HG02759 (cell line): ENCODE results near the gene PSMD6.

Experiments used
- ATAC-seq: cut with Tn5 transposase; IDR thresholded peaks from one replicate; pipeline ENCODE4 v1.9.1; 2021; ENCODE audit warnings: mild to moderate bottlenecking, moderate library complexity; ENCODE audit not compliant: unreplicated experiment

The PSMD6 gene

DNA sequence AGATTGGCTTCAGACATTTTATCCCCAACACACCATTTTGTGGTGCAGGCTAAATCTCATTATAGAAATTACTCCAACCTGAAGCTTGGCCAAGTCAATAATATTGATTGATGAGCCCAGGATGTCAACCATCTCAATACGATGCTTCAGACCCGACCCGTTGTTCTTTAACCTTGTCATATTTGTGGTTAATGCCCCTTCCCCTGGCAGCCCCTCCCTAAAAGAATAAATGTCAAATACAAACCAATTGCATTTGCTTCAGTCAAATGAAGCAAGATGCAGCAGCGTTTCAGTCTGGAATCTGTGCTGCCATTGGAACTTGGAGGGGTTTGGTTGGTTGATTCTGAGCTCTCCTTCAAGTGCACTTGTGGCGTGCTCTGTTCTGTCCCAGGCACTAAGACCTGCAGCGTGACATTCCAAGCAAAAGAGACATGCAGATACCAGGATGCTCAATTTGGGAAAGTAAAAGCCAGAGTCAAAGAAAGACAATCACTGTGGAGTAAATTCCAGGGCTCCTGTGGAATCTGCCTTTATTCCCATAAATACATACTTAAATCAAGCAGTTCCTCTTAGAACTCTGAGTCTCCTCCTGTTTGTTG lies 23.8 kb upstream of the PSMD6 start:
- no peak for ATAC-seq

DNA sequence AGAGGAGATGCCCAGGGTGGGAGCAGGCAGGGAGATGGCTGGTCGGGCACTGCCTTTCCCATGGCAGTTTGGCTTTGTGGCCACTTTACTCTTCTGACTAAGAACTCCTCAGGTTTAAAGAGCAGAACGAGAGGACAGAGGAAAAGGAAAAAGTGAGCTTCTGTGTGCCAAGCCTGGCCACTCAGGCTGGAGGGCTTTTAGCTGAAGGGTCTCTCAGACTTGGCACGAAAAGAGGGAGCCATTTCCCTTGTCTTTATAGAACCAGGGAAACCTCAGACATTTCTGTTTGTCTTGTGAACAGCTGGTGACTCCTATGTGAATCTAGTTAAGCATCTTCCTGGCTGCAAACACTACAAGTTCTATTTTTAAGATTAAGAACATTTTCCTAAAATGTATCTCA lies 23.3 kb upstream of the PSMD6 start:
- no peak for ATAC-seq

DNA sequence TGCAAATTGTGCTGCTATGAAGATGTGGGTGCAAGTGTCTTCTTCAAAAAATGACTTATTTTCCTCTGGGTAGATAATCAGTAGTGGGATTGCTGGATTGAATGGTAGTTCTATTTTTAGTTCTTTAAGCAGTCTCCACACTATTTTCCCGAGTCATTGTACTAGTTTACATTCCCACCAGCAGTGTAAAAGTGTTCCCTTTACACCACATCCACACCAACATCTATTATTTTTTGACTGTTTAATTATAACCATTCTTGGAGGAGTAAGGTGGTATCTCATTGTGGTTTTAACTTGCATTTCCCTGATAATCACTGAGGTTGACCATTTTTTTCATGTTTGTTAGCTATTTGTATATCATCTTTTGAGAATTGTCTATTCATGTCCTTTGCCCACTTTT lies 19.7 kb upstream of the PSMD6 start:
- no peak for ATAC-seq

DNA sequence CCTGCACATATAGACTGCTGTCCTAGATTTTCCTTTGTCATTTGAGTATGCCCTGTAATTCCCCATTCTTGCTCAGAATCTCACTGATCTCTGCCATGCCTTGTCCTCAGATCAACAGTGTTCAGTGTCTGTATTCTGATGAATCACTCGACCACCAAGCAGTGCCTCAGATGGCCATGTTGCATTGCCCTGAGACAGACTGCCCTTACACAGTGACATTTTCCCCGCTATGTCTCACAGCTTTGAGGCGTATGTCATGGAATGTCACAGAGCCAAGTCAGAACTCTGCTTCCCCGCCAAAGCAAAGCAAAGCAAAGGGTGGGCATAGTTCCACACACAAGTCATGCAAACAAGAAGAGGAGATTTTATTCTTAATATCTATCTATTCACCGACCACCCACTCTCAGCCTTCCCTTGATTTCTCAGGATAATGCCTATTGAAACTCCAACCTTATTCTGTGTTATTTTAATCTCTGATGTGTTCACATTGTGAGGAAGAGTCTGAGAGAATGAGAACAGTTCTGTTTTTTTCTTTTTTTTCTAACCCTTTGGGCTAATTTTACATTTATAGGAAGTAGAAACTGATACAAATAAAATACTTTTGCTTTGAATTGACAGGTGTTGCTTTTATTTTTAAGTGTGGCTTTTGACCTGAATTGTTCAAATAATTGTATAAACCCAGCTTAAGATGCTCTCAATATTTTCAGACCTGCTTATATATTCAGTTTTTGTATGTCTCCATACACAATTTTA lies 16.9 kb upstream of the PSMD6 start:
- no peak for ATAC-seq

DNA sequence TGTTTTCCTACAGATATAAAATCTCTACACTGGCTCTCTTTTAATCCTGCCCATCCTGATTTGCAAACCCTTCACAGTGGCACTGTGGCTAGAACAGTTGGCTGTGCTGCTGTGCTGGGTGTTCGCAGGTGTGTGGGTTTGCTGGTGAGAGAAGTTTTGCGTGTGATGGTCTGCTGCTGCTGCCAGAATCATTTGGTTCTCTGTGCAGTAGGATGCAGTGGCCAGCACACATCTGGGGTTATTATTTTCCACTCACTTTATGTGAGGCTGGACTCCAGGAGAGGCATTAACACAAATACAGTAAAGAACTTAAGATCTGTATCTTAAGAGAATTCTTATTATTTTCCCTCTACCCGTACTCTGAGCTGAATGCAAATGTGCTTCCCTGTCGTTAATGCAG lies 16.0 kb upstream of the PSMD6 start:
- ATAC-seq, result no peak

DNA sequence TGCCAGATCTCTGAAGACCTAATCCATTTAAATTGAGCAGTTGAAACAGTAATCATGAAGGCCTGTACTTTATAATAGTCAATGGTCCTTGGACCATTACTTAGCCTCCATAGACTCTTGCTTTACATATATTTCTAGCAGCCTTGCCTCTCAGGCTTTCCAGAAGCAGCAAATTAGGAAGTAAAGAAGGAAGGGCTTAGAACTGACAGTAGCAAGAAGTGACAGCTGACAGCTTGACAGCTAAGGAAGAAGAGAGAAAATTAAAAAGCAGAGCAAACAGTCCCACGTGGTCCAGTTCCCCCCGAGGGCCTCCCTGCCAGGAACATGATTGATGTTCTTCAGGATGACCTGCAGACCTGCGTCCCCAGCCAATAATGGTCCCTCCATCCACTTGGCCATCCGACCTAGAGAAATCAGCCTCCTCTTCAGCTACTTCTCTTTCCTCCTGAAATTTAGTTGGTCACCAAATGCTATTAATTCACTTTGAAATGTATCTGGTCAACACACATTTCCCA lies 15.0 kb upstream of the PSMD6 start:
- no peak for ATAC-seq

DNA sequence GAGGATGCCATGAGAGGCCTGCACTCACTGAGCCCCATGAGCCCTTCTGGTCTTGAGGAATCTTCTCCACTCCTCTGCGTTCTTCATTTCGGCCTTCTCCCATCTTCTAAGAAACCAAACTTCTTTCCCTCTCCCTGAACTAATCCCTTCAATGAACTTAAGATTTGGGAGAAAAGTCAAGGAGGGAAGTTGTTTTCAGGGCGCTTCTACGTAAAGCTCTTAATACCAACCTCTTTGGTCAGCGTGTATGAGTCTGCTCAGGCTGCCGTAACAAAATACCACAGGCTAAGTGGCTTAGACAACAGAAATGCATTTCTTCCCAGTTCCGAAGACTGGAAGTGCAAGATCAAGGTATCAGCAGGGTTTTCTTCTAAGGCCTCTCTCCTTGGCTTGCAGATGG lies 13.8 kb upstream of the PSMD6 start:
- ATAC-seq, result no peak

DNA sequence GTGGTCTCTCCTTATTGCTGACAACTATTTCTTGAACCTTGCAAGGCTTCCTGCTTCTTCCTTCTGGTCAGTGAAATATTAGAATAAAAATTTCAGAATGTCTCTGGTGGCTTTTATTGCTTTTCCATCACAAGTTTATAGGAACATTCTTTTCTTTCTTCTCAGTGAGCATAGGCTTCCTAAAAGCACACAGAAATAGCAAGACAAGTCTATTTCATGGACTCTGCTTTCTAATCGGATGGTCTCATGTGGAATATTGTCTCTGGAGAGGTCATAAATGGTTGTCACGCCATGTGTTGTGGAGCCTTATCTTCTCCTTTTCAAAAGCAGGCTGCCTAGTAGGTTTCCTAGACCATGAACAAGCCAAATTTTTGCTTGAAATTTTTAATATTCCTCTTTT lies 9.8 kb upstream of the PSMD6 start:
- no peak for ATAC-seq

DNA sequence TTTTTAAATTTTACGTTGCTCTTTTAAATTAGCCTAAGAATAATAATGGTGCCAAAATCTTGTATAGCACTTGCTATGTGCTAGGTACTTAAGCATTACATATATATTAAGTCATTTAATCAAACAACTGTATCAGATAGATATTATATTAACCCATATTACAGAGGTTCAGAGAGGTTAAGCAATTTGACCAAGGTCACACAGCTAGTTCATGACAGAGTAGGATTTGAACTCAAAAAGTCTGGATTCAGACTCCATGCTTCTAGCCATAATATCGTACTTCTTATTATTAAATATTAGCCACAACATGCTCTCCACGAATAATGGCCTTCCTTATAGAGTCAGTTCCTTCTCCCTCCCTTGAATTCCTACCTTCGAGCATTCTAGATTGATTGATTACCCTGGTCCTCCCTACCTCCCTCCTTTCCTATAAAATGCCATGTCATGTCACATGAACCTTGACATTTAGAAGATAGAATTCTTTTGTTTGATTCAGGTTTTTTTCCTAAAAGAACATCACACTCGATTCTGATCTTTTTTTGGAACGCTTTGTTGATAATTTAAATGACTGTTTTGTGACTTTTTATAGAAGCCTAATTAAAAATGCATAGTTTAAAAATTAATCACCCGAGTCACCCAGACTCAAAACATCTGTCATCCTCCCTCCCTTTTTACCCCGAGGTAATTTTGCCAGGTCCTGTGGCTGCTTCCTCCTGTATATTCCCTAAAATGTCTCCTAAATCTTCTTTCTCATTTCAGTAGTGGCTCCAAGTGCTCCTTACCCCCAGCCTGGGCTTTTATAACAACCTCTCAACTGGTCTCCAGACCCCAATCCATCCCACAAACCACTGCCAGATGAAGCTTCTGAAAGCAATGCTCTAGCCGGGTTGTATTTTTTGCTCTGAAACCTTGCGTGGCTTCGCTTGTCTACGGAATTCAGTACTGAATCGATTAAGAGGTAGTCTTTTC lies 8.5 kb upstream of the PSMD6 start:
- no peak for ATAC-seq

DNA sequence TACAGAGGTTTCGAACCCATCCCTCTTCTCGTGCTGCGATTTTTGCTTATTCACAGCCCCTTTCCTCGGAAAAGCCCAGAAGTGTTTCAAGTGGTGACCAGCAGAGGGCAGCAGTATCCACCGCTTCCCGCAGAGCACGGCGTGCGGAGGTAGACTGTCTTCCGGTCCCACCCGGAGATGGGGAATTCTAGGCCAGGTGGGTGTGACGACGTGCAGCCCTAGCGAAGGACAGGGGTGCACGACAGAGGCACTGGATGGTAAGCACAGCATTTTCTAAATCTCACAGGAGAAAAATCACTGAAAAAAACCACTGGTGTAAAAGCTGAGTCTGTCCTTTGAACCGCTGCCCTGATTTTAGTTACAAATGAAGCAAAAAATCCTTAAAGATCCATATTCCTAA lies 7.4 kb upstream of the PSMD6 start:
- peak; percentile 98 for ATAC-seq

DNA sequence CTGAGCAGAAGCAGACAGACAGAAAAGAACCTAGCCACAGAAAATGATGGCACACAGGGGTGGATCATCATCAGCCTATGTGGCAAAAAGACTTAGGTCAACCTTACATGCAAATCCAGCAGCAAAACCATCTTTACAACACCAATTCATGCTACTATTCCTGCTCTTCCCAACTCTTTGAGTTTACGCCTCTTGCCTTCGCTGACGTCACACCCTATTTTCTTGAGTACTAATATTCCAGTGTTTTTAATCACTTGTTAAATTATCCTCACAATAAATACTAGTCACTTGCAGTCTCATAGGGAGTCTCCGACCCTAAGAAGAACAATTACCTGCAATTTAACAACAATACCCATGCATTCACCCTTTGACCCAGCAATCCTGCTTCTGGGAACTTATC lies 6.0 kb upstream of the PSMD6 start:
- ATAC-seq, result no peak

DNA sequence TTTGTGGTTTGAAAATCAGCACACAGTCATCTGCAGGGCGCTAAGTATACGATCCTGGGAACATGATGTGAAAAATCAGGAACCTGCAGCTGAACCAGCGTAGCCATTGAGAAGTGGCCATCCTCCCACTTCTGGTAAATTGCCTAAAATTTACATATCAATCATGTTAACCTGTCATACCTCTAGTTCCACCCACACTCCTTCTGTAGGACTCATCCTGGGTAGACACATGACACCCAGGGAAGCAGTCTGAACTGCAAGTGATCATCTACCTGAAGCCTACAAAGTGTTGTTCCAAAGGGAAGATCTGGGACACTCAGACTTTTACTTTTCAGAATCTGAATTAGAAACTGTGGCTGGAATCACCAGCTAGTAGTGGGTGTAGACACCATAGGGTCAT lies 5.5 kb upstream of the PSMD6 start:
- ATAC-seq, result no peak

DNA sequence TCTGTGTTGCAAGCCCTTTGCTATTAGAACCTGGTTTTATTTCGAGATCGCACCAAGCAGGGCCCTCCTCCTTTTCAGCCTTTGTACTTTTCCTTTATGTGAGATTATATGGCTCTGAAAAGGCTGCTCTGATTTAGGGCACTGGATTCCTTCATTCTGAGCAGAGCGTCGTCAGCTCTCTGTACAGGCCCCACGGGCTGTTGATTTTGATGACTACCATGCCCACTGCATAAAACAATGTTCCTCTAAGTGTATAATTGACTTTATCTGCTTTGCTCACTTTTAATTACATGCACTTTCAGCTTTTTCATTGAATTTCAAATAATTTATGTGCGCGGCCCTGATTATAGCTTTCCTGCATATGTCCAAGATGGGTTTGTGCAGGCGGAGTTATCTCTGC lies 4.4 kb upstream of the PSMD6 start:
- no peak for ATAC-seq

DNA sequence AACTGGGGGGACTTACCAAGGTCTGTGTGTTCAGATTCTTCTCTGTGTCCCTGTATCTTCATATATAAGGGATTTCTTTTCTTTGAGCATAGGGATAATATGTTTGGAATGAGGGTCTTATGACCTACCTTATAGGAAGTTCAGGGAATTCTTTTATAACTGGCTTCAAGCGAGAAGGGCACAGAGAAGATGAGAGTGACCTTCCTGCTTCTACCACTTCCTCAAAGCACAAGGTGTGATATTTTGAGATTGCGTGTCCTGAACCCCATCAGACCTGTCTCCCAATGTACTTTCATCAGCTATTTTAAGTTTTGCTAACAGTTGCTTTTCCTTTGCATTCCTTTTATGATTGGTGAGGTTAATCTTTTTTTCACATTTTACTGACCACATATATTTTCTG lies 3.1 kb upstream of the PSMD6 start:
- ATAC-seq, result no peak

DNA sequence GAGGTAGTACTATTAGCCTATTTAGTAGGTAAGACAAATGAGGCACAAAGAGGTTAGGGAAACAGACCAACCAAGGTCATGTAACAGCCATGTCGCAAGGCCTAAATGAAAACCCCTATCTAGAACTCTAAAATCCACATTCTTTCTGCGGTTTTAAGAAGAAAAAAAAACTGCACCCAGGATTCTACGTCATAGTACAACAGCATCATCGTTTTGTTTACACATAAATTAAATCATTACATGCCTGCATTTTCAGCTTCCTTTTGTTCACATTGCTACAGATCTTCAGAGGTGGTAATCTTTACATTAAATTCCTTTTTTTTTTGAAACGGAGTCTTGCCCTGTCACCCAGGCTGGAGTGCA lies 548 bp upstream of the PSMD6 start:
- no peak for ATAC-seq

DNA sequence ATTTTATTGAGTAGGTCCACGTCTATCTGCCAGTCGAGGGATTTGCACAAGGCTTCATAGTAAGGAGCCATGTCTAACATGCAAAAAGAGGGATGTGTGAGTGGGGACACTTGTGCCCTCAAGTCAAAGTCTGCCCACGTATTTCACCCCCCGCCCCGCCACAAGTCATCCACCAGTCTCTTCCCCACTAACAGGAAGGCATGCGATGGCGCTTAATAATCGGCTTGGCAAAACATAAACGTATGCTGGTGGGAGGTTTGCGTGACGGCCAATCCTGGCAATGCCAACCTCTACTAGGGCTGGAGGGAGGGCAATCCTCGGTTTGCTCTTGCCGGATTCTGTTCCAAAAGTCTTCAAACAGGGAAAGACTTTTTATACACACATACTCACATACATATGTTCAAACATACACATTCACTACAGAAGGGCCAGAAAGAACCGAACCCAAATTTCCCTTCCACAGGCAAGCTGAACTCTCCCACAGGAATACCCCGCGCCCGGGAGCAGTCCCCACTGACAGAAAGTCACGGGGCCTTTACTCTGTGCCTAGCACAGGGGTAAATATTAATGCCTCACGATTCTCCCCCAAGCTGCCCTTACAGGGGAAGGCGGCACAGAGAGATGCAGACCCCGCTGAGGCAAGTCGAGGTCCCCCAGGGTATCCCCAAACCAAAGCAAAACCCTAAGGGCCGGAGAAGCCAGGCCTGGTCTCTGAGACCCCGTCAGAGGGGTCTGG lies 675 bp downstream of the PSMD6 start:
- peak; percentile 13 for ATAC-seq

DNA sequence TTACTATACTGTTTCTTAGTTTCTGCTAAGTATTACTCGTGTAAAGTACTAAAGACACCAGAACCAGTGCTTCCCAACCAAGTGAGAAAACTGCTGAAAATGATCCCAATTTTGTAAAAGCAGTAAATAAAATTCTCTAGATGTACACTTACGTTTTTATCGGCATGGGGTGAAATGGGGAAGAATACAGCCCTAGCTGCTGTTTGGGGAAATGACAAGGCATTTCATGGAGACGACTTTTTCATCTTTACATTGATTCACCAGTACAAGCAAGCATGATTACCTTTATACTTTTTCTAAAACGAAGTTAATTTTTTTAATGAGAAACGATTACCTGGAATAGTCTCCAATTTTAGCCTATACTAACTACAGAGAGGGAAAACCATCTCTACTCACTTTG lies 1.4 kb downstream of the PSMD6 start:
- no peak for ATAC-seq

DNA sequence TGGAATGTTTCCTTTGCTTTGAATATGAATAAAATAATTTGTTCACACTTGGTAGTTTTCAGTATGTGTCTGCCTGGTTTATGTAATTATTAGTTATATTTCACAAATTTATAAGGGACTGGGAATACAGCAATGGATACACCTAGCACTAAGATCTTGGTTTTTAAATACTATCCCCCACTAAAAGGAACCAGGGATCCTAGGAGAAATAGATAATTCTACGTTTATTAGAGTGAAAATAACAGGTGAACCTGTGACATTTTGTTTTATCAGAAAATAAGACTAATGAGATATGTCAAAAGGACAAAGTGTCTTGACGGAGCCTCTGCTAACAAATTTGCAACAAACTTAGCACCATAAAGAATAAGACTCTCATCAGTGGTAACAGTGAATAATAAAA lies 3.4 kb downstream of the PSMD6 start:
- ATAC-seq, result no peak

DNA sequence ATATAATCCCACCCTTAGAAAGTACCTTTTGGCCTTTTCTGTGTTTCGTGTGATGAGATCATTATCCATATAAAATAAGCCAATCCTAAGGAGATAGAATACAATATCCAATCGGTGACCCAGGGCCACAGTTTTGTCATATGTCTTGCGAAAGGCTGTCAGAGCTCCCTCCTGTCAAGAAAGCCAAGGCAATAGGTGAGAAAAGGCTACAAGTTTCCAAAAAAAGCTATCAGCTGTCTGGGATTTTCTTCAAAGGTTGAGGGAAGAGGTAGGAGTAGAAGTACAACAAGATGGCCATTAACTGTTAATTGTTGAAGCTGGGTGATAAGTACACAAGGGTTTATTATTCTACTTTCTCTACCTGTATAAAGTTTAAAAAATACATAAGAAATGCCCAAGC lies 4.0 kb downstream of the PSMD6 start:
- ATAC-seq, result no peak

DNA sequence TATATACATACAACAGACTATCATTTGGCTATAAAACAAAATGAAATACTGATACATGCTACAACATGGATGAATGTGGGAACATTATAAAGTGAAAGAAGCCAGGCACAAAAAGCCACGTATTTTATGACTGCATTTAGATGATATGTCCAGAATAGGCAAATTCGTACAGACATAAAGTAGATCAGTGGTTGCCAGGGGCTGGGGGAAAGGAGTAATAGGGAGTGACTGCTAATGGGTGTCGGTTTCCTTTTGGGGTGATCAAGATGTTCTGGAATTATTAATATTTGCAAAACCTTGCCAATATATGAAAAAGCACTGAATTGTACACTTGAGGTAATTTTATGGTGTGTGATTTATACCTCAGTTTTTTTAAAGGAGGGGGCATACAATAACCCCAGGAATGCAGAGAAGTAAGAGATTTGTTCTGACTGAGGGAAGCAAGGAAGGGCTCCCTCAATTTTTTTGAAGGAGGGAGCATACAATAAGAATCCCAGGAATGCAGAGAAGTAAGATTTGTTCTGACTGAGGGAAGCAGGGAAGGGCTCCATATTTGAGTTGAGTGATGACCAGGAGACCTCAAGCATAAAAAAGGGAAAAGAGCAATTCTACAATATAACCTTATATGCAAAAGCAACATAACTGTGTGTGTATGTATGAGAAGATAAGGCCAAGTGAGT lies 6.2 kb downstream of the PSMD6 start:
- ATAC-seq, result no peak
